ENCODE results near the gene BCL3.
A peak's percentile ranks its signal among the peaks of the same experiment; 100 is the strongest.

BCL3 gene

GRCh38 chr19:44742330-44743061, 6.0 kb upstream of the BCL3 start:
- DNase-seq: no peak

DNA sequence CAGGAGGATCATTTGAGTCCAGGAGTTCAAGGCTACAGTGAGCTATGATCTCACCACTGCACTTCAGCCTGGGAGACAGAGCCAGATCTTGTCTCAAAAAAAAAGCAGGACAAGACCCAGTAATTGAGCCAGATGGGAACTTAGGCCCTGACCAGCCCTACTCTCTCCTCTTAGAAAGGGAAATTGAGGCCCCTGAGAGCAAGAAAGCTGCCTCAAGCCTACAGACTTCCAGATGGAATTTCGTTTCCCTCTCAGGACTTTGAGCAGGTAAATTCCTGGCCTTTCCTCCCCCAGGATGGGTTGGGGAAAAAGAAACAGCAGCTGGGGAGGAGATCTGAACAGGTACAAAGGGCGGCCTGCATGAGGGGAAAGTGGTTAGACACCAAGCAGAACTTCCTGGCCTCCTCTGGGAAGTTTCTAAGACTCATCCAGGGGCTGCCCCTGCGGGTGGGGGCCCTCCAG, 3.6 kb upstream of the BCL3 start:
- DNase-seq: no peak

- no peak for DNase-seq
Observed at GRCh38 chr19:44745341-44745831, 3.1 kb upstream of the BCL3 start.

- no peak for DNase-seq
Observed at GRCh38 chr19:44745887-44746600, 2.5 kb upstream of the BCL3 start.

DNA sequence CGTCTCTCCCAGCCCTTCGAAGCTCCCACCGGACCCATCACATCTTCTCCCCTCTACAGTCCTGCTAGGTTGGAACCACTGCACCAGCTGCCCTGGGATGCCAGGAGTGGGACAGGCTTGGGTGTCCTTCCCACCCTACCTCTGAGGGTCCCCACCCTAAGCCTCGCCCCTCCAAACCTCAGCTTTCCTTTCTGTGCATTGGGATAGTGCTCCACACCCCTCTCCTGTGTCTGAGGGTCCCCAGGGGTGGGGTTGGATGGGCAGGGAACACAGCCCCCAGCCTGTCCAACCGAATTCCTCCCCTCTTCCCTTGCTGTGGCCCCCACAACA, 1.9 kb upstream of the BCL3 start:
- no peak for DNase-seq

DNA sequence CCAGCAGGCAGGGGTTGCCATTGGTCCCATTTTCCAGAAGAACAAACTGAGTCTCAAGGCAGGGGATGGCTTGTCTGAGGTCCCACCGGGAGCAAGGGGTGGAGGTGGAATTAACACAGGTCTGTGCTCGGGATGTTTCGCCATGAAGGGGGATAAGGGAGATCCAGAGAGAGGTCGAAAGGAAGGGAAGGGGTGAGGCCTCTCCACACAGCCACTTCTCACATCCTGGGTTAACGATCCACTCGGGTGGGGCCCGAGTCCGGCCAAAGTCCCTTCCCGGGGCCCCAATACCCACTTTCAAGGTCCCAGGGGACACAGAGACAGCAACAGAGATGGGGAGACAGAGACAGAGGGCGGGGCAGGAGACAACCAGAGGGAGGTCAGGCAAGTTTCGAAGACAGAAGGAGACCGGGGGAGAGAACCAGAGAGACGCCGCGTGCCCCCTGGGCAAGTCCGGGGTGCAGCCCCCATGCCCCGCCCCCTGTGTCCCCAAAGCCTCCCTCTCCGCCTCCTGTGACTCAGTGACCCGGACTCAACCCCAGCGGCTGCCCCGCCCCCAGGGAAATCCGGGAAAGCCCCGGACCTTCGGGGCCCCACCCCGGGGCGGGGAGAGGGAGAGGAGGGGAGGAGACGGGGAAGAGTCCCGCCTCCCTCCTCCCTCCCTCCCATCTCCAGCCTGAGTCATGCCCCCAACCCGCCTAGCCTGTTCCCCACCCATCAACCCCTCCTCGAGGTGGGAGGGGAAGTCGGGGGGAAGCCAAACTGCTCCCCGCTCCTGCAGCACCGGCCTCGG, 1.4 kb upstream of the BCL3 start:
- DNase-seq: peak; percentile 93

- DNase-seq: peak; percentile 79
Observed at GRCh38 chr19:44747739-44748425, 626 bp upstream of the BCL3 start.

DNA sequence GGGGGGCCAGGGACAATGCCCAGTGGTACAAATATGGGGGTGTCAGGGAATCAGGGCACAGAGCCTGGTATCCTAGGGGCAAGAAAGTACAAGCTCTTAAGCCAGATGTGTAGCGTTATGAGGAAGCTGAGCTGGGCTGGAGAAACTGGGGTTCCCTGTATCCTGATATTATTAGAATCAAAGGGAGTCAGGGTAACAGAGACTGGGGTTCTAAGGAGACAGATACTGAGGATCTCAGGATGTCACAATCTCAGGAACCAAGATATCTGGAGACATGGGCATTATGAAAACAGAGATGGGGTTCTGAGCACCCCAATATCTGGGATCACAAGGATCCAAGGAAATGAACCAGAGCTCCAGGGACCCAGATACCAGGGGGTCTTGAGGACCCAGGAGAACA, 784 bp downstream of the BCL3 start:
- DNase-seq: no peak

- no peak for DNase-seq
Observed at GRCh38 chr19:44749994-44750393, 1.5 kb downstream of the BCL3 start.

DNA sequence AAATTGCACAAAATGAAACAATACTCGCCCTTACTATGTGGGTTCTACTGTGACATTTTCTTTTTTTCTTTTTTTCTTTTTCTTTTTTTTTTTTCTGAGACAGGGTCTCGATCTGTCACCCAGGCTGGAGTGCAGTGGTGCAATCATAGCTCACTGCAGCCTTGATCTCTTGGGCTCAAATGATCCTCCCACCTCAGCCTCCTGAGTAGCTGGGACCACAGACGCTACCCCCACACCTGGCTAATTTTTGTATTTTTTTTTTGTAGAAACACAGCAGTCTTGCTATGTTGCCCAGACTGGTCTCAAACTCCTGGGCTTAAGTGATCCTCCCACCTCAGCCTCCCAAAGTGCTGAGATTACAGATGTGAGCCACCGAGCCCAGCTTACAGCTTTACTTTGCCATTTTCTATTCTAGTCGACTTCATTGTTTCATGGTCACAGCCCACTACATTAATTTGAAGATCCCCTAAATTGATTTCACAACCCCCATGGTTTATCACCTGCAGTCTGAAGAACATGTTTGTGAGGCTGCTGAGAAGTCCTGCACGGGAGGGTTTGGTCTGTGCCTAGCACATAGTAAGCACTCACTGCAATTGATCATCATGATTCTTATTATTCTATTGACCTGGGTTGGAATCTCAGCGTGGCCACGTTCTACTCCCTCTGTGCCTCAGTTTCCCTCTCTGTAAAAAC, 3.8 kb downstream of the BCL3 start:
- DNase-seq: no peak

- DNase-seq: peak; percentile 99
Observed at GRCh38 chr19:44752816-44753625, 4.5 kb downstream of the BCL3 start.

DNA sequence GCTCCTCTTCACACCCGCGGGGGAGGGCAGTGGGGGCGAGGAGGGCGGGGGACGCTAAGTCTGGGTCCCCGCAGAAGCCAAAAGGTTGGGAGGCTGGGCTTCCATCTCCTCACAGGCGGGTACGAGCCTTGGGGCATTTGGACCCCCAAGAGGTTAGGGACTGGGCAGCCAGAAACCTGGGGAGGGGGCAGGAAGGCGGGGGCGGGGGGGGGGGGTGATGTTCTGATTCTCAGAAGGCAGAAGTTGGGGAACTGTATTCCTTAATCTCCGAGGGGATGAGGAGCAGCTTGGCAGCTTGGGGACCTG, 5.1 kb downstream of the BCL3 start:
- no peak for DNase-seq

DNA sequence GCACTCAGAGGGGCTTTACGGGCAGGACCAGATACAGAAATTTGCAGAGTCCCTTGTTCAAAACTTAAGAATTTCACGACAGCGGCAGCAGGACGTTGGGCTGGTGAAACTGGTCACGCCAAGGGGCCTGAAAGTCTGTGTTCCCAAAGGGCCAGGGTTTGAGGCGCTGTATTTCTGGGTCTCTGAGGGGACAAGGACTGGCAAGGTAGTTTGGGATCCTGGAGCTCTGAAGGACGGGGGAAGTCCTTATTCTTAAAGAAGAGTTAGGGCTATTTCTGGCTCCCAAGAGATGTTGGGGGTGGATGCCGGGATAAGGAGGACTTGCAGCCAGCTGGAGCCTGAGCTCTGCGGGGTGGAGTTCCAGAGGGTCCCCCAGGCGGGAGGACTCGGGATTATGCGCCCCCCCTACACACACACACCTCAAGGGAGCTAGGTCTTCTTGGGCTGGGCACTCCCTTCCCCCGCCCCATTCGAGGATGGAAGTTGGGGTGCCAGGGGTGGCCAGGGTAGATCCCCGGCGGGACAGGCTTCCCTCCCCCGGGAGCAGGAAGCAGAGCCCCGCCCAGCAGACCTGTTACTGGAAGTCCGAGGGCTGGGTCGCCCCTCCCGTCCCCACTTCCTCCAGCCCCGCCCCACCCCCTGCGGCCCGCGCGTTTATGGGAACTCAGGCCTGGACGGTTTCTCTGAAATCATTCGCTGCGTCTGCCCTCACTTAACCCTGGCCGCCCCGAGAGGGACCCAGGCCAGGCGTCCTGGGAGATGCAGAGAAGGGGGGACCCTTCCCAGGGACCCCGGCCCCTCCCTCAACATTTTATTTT, 5.6 kb downstream of the BCL3 start:
- peak; percentile 94 for DNase-seq

DNA sequence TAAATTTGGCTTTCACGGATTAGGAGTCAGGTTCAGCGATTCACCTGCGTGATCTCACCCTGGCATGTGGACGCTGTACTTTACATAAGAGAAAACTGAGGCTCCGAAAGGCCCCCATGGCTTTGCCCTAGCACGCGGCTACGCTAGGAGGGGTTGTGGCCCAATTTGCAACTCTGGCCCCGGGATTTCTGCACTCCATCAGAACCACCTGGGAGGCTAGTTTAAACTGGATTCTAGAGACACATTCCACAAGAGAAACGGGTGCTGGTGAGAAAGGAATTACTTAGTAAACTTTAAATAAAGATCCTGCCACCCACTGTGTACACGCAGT, 6.2 kb downstream of the BCL3 start:
- DNase-seq: no peak

DNA sequence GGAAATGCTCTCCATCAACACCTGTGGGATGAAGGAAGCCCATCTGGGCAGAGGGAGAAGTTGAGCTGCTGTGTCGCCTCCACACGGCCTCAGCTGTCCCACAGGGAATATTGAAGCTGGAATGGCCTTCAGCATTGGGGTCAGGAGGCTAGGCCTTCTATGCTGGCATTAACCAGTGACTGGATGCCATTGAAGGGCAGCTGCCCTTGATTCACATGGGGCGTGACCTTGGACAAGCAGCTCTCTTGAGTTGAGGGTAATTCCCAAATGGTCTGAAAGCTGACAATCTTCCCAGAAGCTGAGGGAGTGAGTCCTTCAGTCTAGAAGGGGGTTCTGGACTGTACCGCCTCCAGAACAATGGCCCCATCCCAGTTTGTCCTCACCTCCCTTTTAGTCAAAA, 6.7 kb downstream of the BCL3 start:
- no peak for DNase-seq

DNA sequence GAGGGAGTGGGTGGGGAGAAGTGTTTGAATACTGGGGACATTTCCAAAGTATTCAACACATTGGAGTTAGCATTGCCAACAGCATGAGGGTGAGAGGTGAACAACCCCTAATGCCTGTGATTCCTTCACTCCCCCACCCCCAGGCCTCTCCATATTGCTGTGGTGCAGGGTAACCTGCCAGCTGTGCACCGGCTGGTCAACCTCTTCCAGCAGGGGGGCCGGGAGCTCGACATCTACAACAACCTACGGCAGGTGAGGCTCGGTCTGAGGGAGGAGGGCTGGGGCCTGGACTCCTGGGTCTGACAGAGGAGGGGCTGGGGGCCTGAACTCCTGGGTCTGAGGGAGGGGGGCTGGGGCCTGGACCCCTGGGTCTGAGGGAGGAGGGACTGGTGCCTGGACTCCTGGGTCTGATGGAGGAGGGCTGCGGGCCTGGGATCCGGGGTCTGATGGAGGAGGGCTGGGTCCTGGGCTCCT, 7.6 kb downstream of the BCL3 start:
- no peak for DNase-seq

DNA sequence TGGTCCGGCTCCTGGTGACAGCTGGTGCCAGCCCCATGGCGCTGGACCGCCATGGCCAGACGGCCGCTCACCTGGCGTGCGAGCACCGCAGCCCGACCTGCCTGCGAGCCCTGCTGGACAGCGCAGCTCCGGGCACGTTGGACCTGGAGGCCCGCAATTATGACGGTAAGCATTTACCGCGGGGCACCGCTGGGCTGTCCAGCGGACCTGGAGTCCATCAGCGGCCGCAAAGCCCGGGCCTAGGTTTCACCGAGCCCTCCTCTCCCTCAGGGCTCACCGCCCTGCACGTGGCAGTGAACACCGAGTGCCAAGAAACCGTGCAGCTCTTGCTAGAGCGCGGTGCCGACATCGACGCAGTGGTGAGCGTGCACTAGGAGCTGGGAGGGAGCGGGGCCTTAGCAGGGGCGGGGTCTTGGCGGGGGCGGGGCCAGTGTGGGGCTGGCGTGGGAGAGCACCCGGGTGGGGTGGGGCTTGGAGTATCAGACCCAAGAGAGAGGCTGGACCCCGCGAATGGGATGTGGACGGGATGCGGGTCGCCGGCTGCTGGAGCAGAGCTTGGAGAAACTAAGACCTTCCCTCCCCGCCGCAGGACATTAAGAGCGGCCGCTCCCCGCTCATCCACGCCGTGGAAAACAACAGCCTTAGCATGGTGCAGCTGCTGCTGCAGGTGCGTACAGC, 8.7 kb downstream of the BCL3 start:
- no peak for DNase-seq

- DNase-seq: no peak
Observed at GRCh38 chr19:44757735-44758505, 9.4 kb downstream of the BCL3 start.

DNA sequence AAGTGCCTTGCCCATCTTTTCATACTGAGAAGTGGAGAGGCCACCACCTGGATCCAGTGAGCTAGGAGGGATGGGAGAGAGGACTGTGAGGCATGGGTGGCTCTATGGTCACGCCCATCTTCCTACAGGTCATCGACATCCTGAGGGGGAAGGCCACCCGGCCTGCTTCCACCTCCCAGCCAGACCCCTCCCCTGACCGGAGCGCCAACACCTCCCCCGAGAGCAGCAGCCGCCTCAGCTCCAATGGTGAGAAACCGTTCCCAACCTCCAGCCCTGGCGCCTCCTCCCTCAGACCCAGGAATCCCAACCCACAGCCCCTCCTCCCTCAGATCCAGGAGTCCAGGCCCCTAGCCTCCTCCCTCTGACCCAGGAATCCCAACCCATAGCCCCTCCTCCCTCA, 10.1 kb downstream of the BCL3 start:
- no peak for DNase-seq
